MCF 10A (cell line): Measurements from ENCODE around the gene MAP2K3. TPM values are rescaled to one million over a fixed set of nuclear protein-coding genes. Genes with fewer than 3 reads are reported as not detected.
"Not testable (repeated sequence)": the region's sequence is repeated elsewhere in the genome, so short reads cannot be mapped to it uniquely, and the experiment has no call there.

Experiments used
- BruUV-seq: library from RNA; stranded (reverse); fragments of 400-500 nt; replicated peaks from 2 replicates; lab custom pipeline; 2021; lab: Mats Ljungman, UMichigan
- CTCF ChIA-PET: fragments of 300-600 bp; sonication (Branson Sonifier 250); formaldehyde crosslinking; extraction: SDS; loops from one replicate; lab custom pipeline; 2021; ENCODE audit warnings: antibody characterized with exemption, inconsistent platforms; lab: Yijun Ruan, JAX
- POLR2A ChIA-PET: fragments of 300-600, 350-650 bp; sonication (Branson Sonifier 250); formaldehyde crosslinking; extraction: SDS; loops from one replicate; lab custom pipeline; 2020; ENCODE audit warnings: antibody characterized with exemption, inconsistent platforms; lab: Yijun Ruan, JAX
- DNase-seq: peaks from one replicate; pipeline ENCODE4 v3.0.0-alpha.2; 2018; ENCODE audit not compliant: unreplicated experiment
- H3K27ac Mint-ChIP-seq: one replicate; pipeline ENCODE4 v1.8.0; 2022; ENCODE audit warnings: mild to moderate bottlenecking, low read depth, mixed read lengths; ENCODE audit not compliant: unreplicated experiment
- H3K27me3 Mint-ChIP-seq: one replicate; pipeline ENCODE4 v1.8.0; 2022; ENCODE audit warnings: mixed read lengths; ENCODE audit not compliant: insufficient read depth, unreplicated experiment
- H3K36me3 Mint-ChIP-seq: one replicate; pipeline ENCODE4 v1.8.0; 2022; ENCODE audit warnings: mild to moderate bottlenecking, moderate library complexity, mixed read lengths; ENCODE audit not compliant: insufficient read depth, unreplicated experiment
- H3K4me1 Mint-ChIP-seq: one replicate; pipeline ENCODE4 v1.8.0; 2022; ENCODE audit warnings: mixed read lengths; ENCODE audit not compliant: insufficient read depth, unreplicated experiment
- H3K4me3 Mint-ChIP-seq: one replicate; pipeline ENCODE4 v1.8.0; 2022; ENCODE audit warnings: mild to moderate bottlenecking, moderate library complexity, mixed read lengths; ENCODE audit not compliant: unreplicated experiment
- H3K9me3 Mint-ChIP-seq: one replicate; pipeline ENCODE4 v1.8.0; 2022; ENCODE audit warnings: mixed read lengths; ENCODE audit not compliant: unreplicated experiment
- CTCF ChIP-seq: fragments of 200-600 bp; IDR thresholded peaks from one replicate; pipeline ENCODE4 v1.8.0; 2022; ENCODE audit warnings: antibody characterized with exemption, mild to moderate bottlenecking; ENCODE audit not compliant: unreplicated experiment
- intact Hi-C: fragments of 100-400 bp; cut with micrococcal nuclease; formaldehyde crosslinking; loops from 2 replicates; pipeline ENCODE4 v1.14.1; 2022
- total RNA-seq: library from RNA; stranded (reverse); gene quantifications from 2 replicates; pipeline ENCODE4 v1.2.3, GENCODE V29; 2022

Gene MAP2K3
- total RNA-seq, 1 experiment from 2014 or later, result 45.2 TPM

DNA sequence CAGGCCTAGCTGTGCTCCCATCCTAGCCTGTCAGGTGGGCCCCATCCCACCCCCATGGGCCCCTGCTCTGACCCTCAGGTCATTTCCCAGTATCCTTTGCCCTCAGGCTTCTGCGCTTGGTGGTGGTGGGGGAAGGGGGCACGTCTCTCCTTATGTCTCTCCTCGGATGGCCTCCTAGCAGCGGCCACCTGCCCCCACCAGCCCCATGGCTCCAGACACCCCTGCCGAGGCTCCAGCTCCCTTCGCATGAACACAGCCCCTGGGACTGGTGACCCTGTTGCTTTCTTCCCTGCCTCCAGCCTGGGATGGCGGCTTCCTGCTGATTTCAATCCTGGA, 64.4 kb downstream of the MAP2K3 start:
- H3K9me3 Mint-ChIP-seq, H3K36me3 Mint-ChIP-seq, BruUV-seq, DNase-seq, H3K4me3 Mint-ChIP-seq, H3K27ac Mint-ChIP-seq, POLR2A ChIA-PET, H3K27me3 Mint-ChIP-seq, intact Hi-C loops: not testable (repeated sequence)
- H3K4me1 Mint-ChIP-seq, result peaks cover 10% of the 10 kb centered on the region
- CTCF ChIA-PET, result interaction anchor here (0.6 kb wide), 1 partner anchor 175 kb away, joined by 5 read pairs; no protein-coding TSS in a partner anchor

- POLR2A ChIA-PET, H3K27me3 Mint-ChIP-seq, H3K4me3 Mint-ChIP-seq, H3K9me3 Mint-ChIP-seq, BruUV-seq, H3K36me3 Mint-ChIP-seq, H3K27ac Mint-ChIP-seq, intact Hi-C loops, DNase-seq: not testable (repeated sequence)
- CTCF ChIA-PET, result interaction anchor here (0.6 kb wide), 1 partner anchor 174 kb away, joined by 5 read pairs; no protein-coding TSS in a partner anchor
- peaks cover 10% of the 10 kb centered on the region for H3K4me1 Mint-ChIP-seq
Measured at GRCh38 chr17:21349358-21350050, 65.0 kb downstream of the MAP2K3 start.

GRCh38 chr17:21350495-21350894, 66.0 kb downstream of the MAP2K3 start:
- BruUV-seq, intact Hi-C loops, H3K4me3 Mint-ChIP-seq, H3K9me3 Mint-ChIP-seq, H3K36me3 Mint-ChIP-seq, POLR2A ChIA-PET, H3K27ac Mint-ChIP-seq, H3K27me3 Mint-ChIP-seq, DNase-seq, H3K4me1 Mint-ChIP-seq, CTCF ChIA-PET: not testable (repeated sequence)

DNA sequence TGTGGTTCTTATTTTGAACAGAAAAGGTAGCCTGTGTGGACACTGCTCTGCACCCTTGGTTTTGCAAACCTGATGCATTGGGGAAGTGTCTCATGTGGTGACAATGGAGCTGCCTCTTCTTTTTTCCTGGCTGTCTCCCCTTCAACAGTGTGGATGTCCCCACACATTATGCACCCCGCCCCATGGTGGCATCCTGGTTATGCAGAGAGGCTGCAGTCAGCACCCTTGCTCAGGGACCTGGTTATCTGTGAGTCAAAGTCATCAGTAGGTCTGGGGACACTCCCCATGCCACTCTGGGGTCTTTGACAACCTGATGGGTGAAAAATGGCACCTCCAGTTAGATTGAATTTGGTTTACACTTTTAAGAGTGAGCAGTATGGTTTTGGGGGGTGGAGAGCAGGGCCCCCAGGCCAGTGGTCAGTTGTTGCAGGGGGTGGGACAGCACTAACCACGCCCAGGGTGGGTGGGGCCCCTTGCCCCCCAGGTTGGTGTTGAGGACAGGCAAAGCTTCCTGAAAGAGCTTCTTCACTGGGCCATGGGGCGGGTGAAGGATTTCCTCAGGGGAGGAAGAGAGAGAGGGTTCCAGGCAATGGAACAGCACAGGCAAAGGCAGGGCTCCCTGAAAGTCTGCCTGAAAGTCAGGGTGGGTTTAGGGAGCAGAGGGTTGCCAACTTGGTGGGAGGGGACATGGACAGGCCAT, 67.0 kb downstream of the MAP2K3 start:
- DNase-seq, result no peak
- Mint-ChIP-seq H3K36me3 (no peaks in the 10 kb centered on the region), H3K4me1 (peaks cover 7% of the 10 kb centered on the region), H3K9me3 (peaks cover 4% of the 10 kb centered on the region), H3K27ac (no peak overlapping the region), H3K27me3 (no peaks in the 10 kb centered on the region), H3K4me3 (no peak overlapping the region)
- CTCF ChIA-PET, result interaction anchor here (0.6 kb wide), 1 partner anchor 132 kb away, joined by 5 read pairs; no protein-coding TSS in a partner anchor
- no peak for TF ChIP-seq CTCF
- POLR2A ChIA-PET, result no interaction called here
- intact Hi-C loops, result no loop called here
- BruUV-seq, result no TSS peak

DNA sequence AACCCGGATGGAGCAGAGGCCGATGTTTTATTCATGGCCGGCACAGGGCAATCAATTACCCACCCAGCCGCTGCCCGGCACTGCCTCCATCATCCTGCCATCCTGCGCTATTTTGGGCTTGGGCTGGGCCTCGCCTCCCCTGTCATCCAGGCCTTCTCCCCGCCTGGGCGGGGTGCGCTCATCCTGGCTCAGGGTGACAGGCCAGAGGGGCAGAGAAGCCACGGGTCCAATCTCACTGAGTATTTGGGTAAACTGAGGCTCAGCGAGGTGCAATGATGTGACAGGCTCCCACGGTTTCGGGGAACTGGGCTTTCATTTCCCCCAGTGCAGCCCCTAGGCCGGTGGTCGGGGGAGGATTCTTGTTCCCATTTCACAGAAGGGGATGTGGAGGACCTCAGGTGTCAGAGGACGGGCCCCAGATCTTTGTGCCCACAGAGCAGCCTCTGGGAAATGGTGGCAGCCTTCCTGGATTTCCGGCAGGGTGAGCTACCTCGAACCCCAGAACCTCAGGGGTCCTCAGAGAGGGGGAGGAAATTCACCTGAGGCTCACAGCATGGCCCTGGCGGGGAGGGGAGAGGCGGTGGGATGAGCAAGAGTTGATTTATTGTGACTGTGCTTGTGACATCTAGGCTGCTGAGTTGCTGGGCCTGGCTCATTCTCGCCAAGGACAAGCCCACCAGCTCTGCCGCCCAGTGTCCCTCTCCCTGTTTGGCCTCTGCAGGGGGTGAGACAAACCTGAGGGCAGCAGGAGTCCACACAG, 67.9 kb downstream of the MAP2K3 start:
- H3K9me3 Mint-ChIP-seq, result peaks cover 8% of the 10 kb centered on the region
- H3K27me3 Mint-ChIP-seq, result no peaks in the 10 kb centered on the region
- no peak overlapping the region for H3K4me3 Mint-ChIP-seq
- no peak overlapping the region for H3K27ac Mint-ChIP-seq
- peaks cover 7% of the 10 kb centered on the region for H3K4me1 Mint-ChIP-seq
- CTCF ChIA-PET, result no interaction called here
- no peak for DNase-seq
- TF ChIP-seq CTCF, result no peak
- intact Hi-C loops, result no loop called here
- no TSS peak for BruUV-seq
- POLR2A ChIA-PET, result no interaction called here
- H3K36me3 Mint-ChIP-seq, result no peaks in the 10 kb centered on the region
